ENCODE results near the gene TMEM242. TPM values are rescaled to one million over a fixed set of nuclear protein-coding genes. Genes with fewer than 3 reads are reported as not detected.

The TMEM242 gene
- total and polyA plus RNA-seq, 2 of the 13 experiments (the other 11 are each of a cell fraction or from before 2014, with no cell fraction given), result 5.6 to 11.1 TPM

GRCh38 chr6:157272866-157273755, 50.2 kb downstream of the TMEM242 start:
- ATAC-seq (peak; percentile 55), FAIRE-seq (no peak), DNase-seq (ENCODE audit: low spot score) (peak; percentile 48)
- BruUV-seq (replicated peaks), result no TSS peak
- Histone ChIP-seq H3K4me3 (replicated peaks in 1 of 3; ENCODE audit: insufficient read depth in 1 of 3, low read depth in 2 of 3, low read length in 3 of 3) (peak overlapping the region; percentile 63 to 80 (median 66)), H3K36me3 (replicated peaks in 1 of 2; ENCODE audit: control insufficient read depth in 1 of 2, insufficient read depth in 2 of 2, low read length in 2 of 2) (no peaks in the 10 kb centered on the region), H3K4me2 (ENCODE audit: low read depth, low read length) (peak overlapping the region; percentile 84), H4K20me1 (ENCODE audit: insufficient read depth, low read length) (no peaks in the 10 kb centered on the region), H3K79me2 (ENCODE audit: insufficient read depth, low read length) (no peaks in the 10 kb centered on the region), H3K9ac (ENCODE audit: insufficient read depth, low read depth, low read length) (no peak overlapping the region; the same call in 1 of the 2 replicates), H3K27ac (ENCODE audit: extremely low read length, insufficient read depth, low read length) (no peak overlapping the region), H3K9me3 (ENCODE audit: low read length) (no peaks in the 10 kb centered on the region), H3K4me1 (ENCODE audit: insufficient read depth, low read length) (peaks cover 52% of the 10 kb centered on the region), H2AFZ (ENCODE audit: low read length) (no peak overlapping the region), H3K27me3 (ENCODE audit: control insufficient read depth in 1 of 2, insufficient read depth in 2 of 2, low read length in 2 of 2) (peaks cover under 1 to 19% of the 10 kb centered on the region in 2 experiments; a peak in 4 of 5 replicates)
- 22% methylated on average over 17 of the region's 19 CpGs for whole genome bisulfite sequencing (ENCODE audit: low lambda C conversion rate)
- POLR2A ChIA-PET, result interaction anchor here (1.0 kb wide), 1 partner anchor 51 kb away, joined by 3 read pairs; the partner anchor contains the start of gene TMEM242
- intact Hi-C loops (cut with micrococcal nuclease; ENCODE audit: unreplicated experiment), result loop anchor here (2.0 to 5.0 kb wide), 3 partner anchors 38 to 241 kb away; no protein-coding TSS in a partner anchor
- CTCF ChIA-PET (ENCODE audit: low intra/inter-chr PET ratio, low total read pairs), result interaction anchor here (1.3 kb wide), 1 partner anchor 38 kb away, joined by 4 read pairs; no protein-coding TSS in a partner anchor
- in situ Hi-C loops (cut with HindIII; ENCODE audit: extremely low pct_ligation_motif_present, low pct_unique_long_range_greater_than_20kb), result loop anchor here (5.0 kb wide), 1 partner anchor 46 kb away; no protein-coding TSS in a partner anchor
- TF ChIP-seq ZSCAN12 (CRISPR knock-in tag; IDR thresholded peaks at IDR 0.05) (no peak), MTF2 (CRISPR knock-in tag; IDR thresholded peaks at IDR 0.05; ENCODE audit: borderline replicate concordance) (no peak), KDM2A (CRISPR knock-in tag; IDR thresholded peaks at IDR 0.05; ENCODE audit: borderline replicate concordance, low read depth) (no peak), KAT7 (CRISPR knock-in tag; IDR thresholded peaks at IDR 0.05; ENCODE audit: borderline replicate concordance) (no peak), ZNF619 (CRISPR knock-in tag; IDR thresholded peaks at IDR 0.05) (no peak), ZNF12 (CRISPR knock-in tag; IDR thresholded peaks at IDR 0.05) (no peak), GATAD2A (CRISPR knock-in tag; IDR thresholded peaks at IDR 0.05) (no peak), ZSCAN31 (CRISPR knock-in tag; IDR thresholded peaks at IDR 0.05; ENCODE audit: low read depth) (no peak), PREB (CRISPR knock-in tag; IDR thresholded peaks at IDR 0.05) (0 out of 2 replicates have a peak, but pooled peaks have one; percentile 21), ZNF557 (CRISPR knock-in tag; IDR thresholded peaks at IDR 0.05) (no peak), HNRNPK (IDR thresholded peaks at IDR 0.05; ENCODE audit: low read depth, low read length, poor library complexity, severe bottlenecking) (no peak)
- TF ChIP-seq, protein P1, sequence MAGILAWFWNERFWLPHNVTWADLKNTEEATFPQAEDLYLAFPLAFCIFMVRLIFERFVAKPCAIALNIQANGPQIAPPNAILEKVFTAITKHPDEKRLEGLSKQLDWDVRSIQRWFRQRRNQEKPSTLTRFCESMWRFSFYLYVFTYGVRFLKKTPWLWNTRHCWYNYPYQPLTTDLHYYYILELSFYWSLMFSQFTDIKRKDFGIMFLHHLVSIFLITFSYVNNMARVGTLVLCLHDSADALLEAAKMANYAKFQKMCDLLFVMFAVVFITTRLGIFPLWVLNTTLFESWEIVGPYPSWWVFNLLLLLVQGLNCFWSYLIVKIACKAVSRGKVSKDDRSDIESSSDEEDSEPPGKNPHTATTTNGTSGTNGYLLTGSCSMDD (CRISPR knock-in tag; IDR thresholded peaks at IDR 0.05), result no peak
- TF ChIP-seq, protein P2, sequence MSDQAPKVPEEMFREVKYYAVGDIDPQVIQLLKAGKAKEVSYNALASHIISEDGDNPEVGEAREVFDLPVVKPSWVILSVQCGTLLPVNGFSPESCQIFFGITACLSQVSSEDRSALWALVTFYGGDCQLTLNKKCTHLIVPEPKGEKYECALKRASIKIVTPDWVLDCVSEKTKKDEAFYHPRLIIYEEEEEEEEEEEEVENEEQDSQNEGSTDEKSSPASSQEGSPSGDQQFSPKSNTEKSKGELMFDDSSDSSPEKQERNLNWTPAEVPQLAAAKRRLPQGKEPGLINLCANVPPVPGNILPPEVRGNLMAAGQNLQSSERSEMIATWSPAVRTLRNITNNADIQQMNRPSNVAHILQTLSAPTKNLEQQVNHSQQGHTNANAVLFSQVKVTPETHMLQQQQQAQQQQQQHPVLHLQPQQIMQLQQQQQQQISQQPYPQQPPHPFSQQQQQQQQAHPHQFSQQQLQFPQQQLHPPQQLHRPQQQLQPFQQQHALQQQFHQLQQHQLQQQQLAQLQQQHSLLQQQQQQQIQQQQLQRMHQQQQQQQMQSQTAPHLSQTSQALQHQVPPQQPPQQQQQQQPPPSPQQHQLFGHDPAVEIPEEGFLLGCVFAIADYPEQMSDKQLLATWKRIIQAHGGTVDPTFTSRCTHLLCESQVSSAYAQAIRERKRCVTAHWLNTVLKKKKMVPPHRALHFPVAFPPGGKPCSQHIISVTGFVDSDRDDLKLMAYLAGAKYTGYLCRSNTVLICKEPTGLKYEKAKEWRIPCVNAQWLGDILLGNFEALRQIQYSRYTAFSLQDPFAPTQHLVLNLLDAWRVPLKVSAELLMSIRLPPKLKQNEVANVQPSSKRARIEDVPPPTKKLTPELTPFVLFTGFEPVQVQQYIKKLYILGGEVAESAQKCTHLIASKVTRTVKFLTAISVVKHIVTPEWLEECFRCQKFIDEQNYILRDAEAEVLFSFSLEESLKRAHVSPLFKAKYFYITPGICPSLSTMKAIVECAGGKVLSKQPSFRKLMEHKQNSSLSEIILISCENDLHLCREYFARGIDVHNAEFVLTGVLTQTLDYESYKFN (CRISPR knock-in tag; conservative IDR thresholded peaks at IDR 0.05), result no peak
- TF ChIP-seq, protein P3, sequence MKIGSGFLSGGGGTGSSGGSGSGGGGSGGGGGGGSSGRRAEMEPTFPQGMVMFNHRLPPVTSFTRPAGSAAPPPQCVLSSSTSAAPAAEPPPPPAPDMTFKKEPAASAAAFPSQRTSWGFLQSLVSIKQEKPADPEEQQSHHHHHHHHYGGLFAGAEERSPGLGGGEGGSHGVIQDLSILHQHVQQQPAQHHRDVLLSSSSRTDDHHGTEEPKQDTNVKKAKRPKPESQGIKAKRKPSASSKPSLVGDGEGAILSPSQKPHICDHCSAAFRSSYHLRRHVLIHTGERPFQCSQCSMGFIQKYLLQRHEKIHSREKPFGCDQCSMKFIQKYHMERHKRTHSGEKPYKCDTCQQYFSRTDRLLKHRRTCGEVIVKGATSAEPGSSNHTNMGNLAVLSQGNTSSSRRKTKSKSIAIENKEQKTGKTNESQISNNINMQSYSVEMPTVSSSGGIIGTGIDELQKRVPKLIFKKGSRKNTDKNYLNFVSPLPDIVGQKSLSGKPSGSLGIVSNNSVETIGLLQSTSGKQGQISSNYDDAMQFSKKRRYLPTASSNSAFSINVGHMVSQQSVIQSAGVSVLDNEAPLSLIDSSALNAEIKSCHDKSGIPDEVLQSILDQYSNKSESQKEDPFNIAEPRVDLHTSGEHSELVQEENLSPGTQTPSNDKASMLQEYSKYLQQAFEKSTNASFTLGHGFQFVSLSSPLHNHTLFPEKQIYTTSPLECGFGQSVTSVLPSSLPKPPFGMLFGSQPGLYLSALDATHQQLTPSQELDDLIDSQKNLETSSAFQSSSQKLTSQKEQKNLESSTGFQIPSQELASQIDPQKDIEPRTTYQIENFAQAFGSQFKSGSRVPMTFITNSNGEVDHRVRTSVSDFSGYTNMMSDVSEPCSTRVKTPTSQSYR (CRISPR knock-in tag; IDR thresholded peaks at IDR 0.05; ENCODE audit: borderline replicate concordance), result peak; percentile 4; the same call in 1 of the 2 replicates
